Ecto neural progenitor cell (in vitro differentiated cells): ENCODE data around the gene TBCD.

ENCODE experiments used
- DNase-seq: peaks from one replicate; pipeline ENCODE4 v3.0.0-alpha.2; 2018; ENCODE audit warnings: low spot score

TBCD gene

DNA sequence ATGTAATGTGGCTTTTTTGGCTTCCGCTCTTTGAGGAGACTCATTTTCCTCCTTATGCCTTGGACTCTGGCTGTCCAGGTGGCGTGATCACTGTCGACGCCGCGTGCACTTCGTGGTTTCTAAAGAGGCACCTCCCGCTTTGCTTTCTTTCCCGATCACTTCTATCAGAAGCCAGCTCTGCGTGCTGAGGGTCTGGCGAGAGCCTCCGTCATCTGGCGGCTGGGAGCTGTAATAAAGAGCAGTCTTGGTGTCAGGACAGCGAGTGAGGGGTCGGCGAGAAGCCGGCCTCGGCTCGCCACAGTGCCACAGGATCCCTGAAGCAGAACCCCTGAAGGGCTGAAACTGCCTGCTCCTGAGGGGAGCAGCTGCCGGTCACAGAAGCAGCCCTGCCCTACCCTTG lies 80.5 kb downstream of the TBCD start:
- DNase-seq: no peak

DNA sequence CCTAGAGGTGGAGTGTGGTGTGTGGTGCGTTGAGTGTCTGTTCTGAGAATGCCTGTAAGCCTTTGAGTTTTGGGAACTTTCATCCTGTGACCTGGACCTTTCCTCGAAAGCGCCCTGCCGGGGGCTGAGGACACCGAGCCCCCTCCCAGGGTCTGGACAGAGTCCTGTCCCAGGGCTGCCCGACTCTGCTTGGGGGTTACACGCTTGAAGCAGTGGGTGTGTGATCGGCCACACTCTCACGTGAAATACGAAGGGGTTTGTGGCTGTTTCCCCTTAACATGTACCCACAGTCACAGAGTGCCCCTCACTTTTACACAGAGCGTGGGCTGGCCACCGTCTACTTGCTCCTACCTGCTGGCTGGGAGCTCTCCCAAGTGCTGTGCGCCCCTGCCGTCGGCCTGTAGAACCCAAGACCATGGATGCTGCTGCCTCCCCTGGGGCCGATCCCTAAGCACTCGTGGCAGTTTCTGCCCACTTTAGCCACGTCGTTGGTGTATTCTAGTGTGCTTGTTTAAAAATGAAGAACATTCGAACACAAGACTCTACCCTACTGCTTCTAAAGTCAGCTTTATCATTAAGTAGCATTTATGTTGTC lies 81.1 kb downstream of the TBCD start:
- DNase-seq: no peak

DNA sequence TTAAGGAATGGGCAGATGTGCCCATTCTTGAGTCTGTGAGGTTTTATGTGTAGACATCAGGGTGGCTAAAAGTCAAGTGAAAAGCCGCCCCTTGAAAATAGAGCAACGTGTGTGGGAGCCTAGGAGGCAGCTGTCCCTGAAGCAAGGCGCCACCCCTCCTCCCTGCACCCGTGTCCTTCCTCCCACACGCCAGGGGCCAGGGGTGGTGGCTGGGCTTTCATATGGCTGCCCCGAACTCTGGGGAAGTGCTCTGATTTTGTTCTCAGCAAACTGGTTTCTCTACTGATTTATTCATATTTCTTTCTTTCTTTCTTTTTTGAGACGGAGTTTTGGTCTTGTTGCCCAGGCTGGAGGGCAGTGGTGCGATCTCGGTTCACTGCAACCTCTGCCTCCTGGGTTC lies 83.3 kb downstream of the TBCD start:
- DNase-seq: no peak

DNA sequence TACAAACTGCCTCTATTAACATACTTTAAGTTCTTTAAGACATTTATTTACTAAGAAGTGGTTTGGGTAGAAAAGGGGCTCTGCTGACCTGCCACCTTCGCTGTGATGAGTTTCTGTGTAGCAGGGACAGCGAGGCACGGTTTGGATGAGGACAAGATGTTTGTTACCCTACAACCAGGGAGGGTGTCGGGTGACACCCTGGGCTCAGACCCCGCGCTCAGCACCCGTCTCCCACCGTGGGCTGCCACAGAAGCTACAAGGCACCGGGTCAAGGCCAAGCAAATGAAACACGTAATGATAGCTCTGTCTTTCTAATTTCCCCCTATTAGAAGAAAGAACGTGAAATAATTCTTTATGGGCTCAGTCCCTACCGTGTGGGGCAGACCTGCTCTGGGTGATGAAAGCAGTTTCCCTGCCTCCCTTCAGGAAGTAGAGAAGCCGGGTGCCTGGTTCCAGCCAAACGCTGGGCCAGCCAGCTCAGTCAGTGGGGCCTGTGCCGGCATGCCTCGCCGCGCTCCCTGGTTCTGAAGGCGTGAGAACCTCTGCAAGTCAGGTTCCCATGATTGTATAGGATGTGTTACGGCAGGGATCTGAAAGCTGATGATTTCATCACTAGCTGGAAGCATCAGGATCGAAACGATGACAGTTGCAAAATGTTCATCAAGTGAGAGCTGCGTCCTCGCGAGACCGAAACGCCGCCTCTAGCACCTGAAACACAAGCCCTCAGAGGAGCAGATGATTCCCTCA lies 84.1 kb downstream of the TBCD start:
- no peak for DNase-seq

DNA sequence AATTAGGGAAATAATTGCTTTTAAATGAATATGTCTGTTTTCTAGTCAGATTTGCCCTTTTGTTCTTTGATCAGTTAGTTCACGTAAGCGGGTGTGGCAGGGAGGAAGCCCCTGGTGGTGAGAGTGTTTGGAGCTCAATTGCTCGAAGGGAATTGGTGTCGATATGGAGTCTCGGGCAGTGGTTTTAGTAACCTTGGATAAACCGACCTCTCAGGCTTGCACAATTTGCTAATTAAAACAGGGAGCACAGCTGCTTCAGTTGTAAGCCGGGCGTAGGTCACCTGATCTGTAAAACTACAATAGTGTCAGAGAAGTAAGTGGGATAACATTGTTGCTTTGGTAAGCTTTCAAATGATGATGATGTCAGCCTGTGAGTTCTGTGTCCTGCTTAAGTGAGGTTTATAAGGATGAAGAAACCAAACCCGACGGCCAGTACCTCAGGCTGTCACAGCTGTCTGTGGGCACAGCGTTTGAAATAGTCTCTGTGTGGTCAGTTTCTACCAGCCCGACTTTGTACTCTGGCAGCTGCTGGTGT lies 85.0 kb downstream of the TBCD start:
- DNase-seq: no peak

DNA sequence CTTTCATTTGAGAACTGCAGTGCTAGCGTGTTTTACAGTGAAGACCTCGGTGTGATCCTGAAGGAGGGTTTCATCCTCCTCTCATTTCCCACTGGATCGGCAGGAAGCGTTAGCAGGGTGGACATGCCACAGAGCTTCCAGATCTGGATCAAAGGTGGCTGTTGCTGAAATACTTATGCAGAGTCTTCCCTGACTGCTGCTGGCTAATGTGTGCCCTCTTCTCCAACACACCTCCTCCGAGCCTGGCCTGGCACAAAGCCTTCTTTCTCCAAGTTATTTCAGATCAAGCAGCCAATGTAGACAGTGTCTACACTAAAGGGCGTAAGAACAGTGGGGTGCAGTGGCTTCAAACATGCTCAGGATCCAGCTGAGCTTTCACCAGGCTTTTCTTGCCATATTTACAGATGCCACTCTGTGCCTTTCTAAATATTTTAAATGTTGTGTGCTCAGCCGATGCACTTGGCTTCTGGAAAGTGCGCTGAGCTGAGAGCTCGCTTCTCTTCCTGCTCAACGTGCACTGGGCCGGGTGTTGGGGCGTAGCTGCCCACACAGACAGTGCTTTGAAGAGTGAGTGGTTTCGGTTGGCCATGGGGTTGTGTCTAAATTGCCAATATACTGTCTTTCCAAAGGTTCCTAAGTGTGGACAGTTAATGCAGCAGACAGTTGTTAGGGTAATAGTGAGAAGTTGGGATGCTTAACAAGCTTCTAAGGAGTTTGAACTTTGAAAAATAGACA lies 85.9 kb downstream of the TBCD start:
- no peak for DNase-seq

DNA sequence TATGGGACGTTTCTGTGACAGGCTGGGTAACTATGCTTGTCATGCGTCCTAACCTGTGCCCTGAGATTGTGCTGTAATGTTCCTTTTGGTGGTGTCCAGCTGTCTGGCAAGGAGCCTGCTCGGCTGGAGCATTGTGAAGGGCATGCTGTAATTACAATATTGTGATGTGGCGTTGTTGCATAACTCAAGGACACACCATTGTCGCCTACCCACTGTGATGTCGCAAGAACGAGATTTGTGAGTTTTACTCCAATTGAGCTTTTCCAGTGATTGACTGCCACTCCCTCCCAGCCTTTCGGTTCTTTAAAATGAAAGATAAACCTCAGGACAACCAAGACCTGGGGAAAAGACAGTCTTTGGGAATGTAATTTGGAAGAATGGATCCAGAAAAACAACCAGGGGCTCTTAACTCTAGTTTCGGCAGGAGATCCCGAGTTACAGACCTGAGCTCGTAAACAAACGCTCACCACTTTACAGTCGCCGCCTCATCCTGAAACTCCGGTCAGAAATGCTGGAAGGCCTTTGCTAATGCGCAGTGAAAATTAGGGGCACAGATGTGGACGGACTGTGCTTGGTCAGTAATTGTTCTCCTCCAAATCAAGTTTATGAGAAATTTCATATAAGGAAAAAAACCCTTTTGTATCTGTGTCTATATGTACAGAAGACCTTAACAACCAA lies 86.7 kb downstream of the TBCD start:
- no peak for DNase-seq

DNA sequence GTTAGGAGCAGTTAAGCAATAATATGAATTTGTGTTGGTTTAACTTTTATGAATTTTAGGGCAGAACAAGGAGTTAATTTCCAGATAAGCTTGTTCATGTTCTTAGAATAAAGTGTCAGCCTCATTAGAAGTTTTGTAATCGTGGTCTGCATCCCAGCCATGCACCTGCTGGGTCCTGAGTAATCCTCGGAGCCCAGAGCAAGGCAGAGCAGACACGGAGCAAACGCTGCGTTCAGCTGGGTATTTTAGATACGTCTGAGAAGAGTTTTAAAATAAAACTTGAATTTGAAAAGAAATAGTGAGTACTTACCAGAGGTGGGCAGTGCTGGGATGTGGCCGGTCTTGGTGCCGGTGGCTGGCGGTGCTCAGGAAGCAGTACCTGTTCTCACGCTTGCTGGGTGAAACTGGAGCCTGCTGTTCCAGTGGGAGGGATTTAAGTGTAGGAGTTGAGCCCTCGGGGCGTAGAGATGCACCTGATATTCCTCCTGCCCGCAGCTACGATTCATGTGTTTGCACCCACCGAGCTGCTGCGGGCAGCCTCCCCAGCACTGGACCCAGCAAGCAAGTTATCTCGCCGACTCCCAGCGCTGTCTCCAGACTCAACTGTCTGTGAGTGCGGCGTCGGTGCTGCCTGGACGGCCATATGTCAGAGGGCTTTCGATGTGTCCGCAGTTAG lies 87.9 kb downstream of the TBCD start, which contains the start of gene ZNF750:
Gene ZNF750, minus strand, starts transcription at position 406 of the 676 bp plus-strand sequence. CDS start 7,568 bp downstream, outside the sequence.
- DNase-seq: no peak

DNA sequence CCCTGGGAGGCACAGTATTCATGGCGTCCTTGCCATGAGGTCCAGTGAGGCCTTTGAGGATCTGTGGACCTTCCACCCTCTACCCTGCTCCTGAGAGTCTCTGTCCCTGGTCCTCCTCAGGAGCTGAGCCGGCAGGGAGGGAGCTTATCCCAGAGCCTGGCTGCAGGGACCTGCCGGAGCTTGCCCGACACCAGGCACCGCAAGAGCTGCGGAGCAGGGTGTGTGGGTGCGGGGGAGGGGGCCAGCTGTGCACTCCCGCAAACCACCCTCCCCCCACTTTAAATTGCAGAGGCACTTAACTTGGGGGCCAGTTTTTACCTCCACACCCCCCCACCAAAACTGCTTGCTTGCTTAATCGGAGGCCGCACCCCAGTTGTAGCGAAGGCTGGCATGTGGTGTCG lies 88.6 kb downstream of the TBCD start:
- DNase-seq: no peak

DNA sequence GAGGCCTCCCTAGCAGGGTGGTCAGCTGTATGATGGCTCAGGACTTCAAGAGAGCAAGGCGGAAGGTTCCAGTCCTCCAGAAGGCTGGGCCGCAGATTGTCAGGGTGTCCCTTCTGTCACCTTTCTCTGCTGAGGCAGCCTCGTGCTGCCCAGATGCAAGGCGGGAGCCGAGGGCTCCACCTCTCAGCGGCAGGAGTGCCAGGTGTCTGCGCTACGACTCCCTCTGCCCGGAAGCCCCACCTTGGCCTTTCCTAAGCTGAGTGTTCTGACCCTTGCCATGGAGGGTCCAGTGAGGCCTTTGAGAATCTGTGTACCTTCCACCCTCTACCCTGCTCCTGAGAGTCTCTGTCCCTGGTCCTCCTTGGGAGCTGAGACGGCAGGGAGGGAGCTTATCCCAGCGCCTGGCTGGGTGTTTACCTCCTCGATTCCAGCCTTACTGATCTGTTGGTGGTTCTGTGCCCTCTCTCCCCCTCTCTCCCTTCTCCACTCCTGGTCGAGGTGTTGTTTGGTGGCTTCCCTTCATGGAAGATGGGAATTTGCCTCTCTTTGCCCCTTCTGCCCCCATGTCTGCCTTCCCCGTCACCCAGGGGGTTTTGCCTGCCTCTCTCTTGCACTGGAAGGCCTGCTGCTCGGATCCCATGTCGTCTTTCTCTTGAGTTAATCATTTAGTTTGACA lies 90.2 kb downstream of the TBCD start:
- DNase-seq: no peak

DNA sequence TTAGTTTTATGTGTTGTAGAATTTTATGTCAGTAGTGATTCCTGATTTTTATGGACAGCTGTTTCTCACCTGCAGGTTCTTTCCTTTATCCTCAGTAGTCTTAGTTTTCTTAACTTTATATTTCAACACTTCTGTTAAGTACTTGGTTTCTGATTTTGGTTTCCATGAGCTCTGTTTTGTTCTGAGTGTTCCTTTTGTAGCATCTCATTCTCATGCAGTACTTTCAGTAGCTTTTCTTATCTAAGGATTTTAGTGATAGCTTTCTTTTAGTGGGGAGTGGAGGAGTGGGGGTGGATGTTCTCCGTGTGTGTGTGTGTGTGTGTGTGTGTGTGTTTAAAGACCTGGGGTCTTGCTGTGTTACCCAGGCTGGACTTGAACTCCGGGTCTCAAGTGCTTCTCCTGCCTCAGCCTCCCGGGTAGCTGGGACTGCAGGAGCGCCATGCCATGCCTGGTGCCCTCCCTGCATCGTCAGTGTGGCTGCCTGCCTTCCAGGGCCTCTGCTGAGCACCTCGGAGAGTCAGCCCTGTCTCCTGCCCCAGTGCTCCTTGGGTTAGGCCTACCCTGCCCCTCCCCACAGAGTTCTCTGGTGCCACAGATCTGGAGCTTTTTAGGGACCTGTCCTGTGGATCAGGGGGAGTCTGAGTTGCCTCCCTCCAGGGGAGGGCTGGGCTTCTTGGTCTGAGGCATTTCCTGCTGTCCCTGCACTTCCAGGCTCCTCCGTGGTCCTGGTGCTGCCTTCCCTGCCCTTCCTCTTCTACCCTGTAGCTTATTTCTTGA lies 92.2 kb downstream of the TBCD start:
- DNase-seq: no peak

DNA sequence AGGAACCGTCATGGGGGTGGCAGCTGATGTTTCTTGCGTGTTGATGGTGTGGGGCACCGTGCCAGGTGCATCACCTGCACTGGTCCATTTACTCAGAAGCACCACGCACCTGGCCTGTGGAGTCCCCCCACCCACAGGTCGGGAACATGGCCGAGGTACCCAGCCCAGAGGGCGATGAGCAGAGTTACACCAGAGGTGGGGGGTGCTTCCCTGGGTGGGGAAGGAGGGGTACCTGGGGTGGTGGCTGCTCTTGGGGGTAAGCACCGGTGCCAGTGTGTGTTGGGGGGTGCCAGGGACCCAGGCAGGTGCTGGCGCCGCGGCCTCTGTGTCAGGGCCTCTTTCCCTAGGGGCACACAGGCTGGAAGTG lies 92.9 kb downstream of the TBCD start:
- DNase-seq: no peak

DNA sequence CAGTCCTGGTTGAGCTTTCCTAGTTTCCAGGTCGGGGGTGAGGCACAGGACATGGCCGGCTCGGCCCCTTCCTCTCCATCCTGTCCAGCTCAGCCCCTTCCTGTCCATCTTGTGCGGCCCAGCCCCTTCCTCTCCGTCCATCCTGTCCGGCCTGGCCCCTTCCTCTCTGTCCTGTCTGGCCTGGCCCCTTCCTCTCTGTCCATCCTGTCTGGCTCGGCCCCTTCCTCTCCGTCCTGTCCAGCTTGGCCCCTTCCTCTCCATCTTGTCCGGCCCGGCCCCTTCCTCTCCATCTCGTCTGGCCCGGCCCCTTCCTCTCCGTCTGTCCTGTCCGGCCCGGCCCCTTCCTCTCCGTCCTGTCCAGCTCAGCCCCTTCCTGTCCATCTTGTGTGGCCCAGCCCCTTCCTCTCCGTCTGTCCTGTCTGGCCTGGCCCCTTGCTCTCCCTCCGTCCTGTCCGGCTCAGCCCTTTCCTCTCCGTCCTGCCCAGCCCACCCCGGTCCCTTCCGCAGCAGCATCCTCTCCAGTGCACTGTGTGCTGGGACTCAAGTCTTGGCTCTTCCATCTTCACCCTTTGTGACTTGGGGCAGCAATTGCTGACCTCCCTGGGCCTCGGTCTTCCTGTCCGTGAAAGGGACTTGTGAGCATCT lies 93.4 kb downstream of the TBCD start:
- no peak for DNase-seq

DNA sequence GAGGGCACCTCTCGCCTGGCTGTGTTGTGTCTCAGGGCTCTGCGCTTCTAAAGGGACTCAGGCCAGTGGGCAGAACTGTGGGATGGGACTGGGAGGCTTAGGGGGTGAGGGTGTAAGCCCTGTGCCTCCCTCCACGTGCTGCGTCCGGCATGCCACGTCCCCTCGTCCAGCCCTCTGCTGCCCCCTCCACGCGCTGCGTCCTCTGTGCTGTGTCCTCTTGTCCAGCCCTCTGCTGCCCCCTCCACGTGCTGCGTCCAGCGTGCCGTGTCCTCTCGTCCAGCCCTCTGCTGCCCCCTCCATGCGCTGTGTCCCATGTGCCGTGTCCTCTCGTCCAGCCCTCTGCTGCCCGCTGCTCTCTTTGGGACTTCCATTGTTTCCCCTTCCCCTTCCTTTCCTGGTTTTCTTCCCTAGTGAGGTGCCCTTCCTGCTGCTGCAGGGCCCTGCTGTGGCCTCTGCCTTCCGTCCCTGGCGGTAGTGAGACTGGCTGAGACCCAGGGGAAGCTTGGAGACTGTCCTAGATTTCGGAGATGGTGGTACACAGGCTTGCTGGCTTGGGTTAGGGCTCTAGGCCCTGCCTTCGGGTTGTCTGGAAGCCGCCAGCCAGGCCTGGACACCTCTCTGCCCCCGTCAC lies 94.3 kb downstream of the TBCD start:
- DNase-seq: no peak

DNA sequence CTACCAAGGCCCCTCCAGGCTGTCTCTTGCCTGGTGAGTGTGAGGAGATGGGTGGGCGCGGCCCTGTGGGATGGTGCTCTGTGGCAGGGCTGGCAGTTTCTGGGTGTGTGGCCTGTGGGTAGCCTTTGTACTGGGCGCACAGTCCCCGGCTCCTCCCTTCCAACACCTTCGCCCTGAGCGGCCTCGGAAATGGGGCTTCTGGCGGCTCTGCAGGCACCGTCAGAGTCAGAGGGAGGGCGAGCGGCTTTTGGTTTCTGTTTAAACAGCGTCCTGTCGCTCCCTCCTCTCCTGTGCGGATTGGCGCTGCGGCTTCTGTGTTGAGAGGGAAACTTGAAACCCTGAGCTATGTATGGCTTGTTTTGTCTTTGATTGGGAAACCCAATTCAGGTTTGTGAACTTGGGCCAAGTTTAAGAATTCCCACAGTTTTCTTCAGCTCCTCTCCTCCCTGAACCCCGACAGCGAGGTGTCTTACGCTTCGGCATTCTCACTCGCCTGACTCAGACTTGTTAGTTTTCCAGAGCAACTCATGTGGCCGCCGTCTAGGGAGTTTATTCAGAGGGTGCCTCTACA lies 96.2 kb downstream of the TBCD start:
- DNase-seq: no peak

DNA sequence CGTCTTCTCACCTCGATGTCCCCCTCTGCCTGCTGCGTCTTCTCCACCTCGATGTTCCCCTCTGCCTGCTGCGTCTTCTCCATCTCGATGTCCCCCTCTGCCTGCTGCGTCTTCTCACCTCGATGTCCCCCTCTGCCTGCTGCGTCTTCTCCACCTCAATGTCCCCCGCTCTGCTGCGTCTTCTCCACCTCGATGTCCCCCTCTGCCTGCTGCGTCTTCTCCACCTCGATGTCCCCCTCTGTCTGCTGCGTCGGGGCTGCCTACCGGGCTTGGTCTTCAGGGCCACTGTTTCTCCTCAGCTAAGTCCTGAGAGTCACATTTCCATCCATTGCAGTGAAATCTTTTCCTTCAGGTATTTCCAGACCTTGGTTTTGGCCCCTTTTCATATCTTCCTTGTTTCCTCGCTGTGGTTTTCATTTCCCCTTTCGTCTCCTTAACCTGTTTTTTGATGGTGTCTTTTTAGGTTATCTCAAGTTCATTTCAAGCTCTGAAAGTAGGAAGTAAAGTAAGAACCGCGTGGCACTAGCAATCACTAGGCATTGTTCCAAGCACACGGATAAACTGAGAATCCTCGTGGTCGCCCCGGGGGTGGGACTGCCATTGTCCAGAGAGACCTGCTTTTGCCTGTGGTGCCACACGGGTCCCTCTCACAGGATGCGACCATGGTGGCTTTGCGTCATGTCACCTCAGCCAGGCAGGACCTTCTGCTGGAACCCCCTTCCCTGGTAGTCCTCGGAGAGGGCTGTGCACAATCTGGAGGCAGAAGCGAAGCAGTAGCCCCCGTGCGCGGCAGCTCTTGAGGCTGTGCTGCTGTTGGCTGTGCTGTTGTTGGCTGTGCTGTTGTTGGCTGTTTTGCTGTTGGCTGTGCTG lies 97.4 kb downstream of the TBCD start:
- DNase-seq: no peak

DNA sequence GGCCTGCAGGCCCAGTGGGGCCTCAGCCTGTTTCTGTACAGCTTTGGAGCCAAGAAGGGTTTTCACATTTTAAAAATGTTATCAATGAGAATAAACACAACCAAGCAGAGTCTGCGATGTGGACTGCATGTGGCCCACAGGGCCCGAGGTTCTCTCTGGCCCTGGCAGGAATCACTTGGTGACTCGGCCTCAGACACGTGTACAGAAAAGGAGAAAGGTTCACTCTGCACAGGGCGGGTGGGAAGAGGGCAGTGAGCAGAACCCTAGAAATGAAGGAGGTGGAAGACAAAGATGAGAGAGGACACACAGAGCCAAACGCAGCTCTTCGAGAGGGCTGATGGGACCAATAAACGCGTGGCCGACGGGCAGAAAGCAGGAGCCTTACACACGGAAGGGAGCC lies 99.5 kb downstream of the TBCD start:
- no peak for DNase-seq

DNA sequence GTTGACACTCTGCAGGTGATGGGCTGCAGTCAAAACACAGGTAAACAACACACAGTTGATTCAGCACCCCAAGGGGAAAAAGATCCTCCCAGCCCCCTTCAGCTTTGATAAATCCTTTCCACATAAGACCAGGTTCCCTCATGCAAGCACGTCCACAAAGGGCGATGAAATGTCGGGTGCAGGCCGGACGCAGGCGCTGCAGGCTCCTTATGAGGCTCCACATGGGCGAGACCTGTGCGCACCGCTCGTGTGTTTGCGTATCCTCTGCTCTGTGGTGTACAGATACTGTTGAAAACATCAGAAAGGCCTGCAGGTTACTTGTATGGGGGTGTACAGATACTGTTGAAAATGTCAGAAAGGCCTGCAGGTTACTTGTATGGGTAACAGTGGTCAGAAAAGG lies 102.4 kb downstream of the TBCD start:
- DNase-seq: no peak
